Trophoblast cell (in vitro differentiated cells and primary cell): Measurements from ENCODE around the gene CLDN15.

Experiments
- DNase-seq, 2 donors: peaks; one replicate each; pipeline ENCODE4 v3.0.0-alpha.2; 2016
- H2AFZ ChIP-seq: 2 replicates; pipeline ENCODE4 v1.6.1; 2013; ENCODE audit warnings: low read length, moderate library complexity, mild to moderate bottlenecking; ENCODE audit not compliant: insufficient read depth, poor library complexity
- H2AK5ac ChIP-seq: 2 replicates; pipeline ENCODE4 v1.6.1; 2013; ENCODE audit warnings: mild to moderate bottlenecking, low read length
- H2BK120ac ChIP-seq: 2 replicates; pipeline ENCODE4 v1.6.1; 2013; ENCODE audit warnings: low read length, mild to moderate bottlenecking, moderate library complexity; ENCODE audit not compliant: insufficient read depth, poor library complexity
- H2BK12ac ChIP-seq: 2 replicates; pipeline ENCODE4 v1.6.1; 2013; ENCODE audit warnings: mild to moderate bottlenecking, low read length, moderate library complexity
- H2BK5ac ChIP-seq: 2 replicates; pipeline ENCODE4 v1.6.1; 2013; ENCODE audit warnings: low read length, low read depth, moderate library complexity, mild to moderate bottlenecking; ENCODE audit not compliant: poor library complexity
- H3K14ac ChIP-seq: 2 replicates; pipeline ENCODE4 v1.6.1; 2013; ENCODE audit warnings: mild to moderate bottlenecking, low read length
- H3K18ac ChIP-seq: 2 replicates; pipeline ENCODE4 v1.6.1; 2013; ENCODE audit warnings: mild to moderate bottlenecking, low read length
- H3K23ac ChIP-seq: 2 replicates; pipeline ENCODE4 v1.6.1; 2013; ENCODE audit warnings: low read length
- H3K27ac ChIP-seq: 2 replicates; pipeline ENCODE4 v1.5.1; 2013; ENCODE audit warnings: low read depth, mild to moderate bottlenecking, inconsistent platforms, low read length, moderate library complexity
- H3K27me3 ChIP-seq: 2 replicates; pipeline ENCODE4 v1.6.1; 2013; ENCODE audit warnings: inconsistent platforms, mild to moderate bottlenecking, low read length, moderate library complexity; ENCODE audit not compliant: insufficient read depth
- H3K36me3 ChIP-seq, 2 experiments: 1 replicate in 1 of 2; 2 replicates in 1 of 2; pipeline ENCODE4 v1.6.1; 2013; ENCODE audit warnings: low read length in 2 of 2, mild to moderate bottlenecking in 2 of 2, moderate library complexity in 1 of 2; ENCODE audit not compliant: insufficient read depth in 2 of 2, control insufficient read depth in 1 of 2
- H3K4ac ChIP-seq: 2 replicates; pipeline ENCODE4 v1.6.1; 2013; ENCODE audit warnings: low read depth, mild to moderate bottlenecking, low read length, moderate library complexity
- H3K4me1 ChIP-seq, 2 experiments: 1 replicate in 1 of 2; 2 replicates in 1 of 2; pipeline ENCODE4 v1.6.1; 2013; ENCODE audit warnings: low read length in 2 of 2, mild to moderate bottlenecking in 2 of 2, moderate library complexity in 1 of 2; ENCODE audit not compliant: insufficient read depth in 2 of 2, control insufficient read depth in 1 of 2
- H3K4me2 ChIP-seq: 2 replicates; pipeline ENCODE4 v1.6.1; 2013; ENCODE audit warnings: inconsistent platforms, mild to moderate bottlenecking, low read length, moderate library complexity
- H3K4me3 ChIP-seq: 2 replicates; pipeline ENCODE4 v1.5.1; 2013; ENCODE audit warnings: mild to moderate bottlenecking, low read depth, low read length, inconsistent platforms
- H3K79me1 ChIP-seq: one replicate; pipeline ENCODE4 v1.6.1; 2013; ENCODE audit warnings: low read length
- H3K79me2 ChIP-seq: 2 replicates; pipeline ENCODE4 v1.6.1; 2013; ENCODE audit warnings: low read length, mild to moderate bottlenecking; ENCODE audit not compliant: control insufficient read depth, insufficient read depth, poor library complexity
- H3K9ac ChIP-seq: 2 replicates; pipeline ENCODE4 v1.6.1; 2013; ENCODE audit warnings: mild to moderate bottlenecking, low read length
- H3K9me3 ChIP-seq: 2 replicates; pipeline ENCODE4 v1.6.1; 2013; ENCODE audit warnings: low read depth, mild to moderate bottlenecking, control low read depth, inconsistent platforms, low read length; ENCODE audit not compliant: insufficient read depth
- H4K12ac ChIP-seq: 2 replicates; pipeline ENCODE4 v1.6.1; 2013; ENCODE audit warnings: low read depth, mild to moderate bottlenecking, low read length, moderate library complexity
- H4K8ac ChIP-seq: 2 replicates; pipeline ENCODE4 v1.6.1; 2013; ENCODE audit warnings: low read depth, mild to moderate bottlenecking, low read length, moderate library complexity
- H4K91ac ChIP-seq: one replicate; pipeline ENCODE4 v1.6.1; 2013; ENCODE audit warnings: low read depth, mild to moderate bottlenecking, low read length, moderate library complexity
- WGBS: extraction: QIAGEN DNeasy Blood & Tissue Kit; methylation state at CpG from one replicate; pipeline ENCODE4 v1.1.7; 2013; ENCODE audit warnings: missing lambda C conversion rate; ENCODE audit not compliant: insufficient read length, insufficient coverage; ENCODE audit errors: extremely low coverage; 5-methylcytosine and 5-hydroxymethylcytosine counted together

Gene CLDN15

DNA sequence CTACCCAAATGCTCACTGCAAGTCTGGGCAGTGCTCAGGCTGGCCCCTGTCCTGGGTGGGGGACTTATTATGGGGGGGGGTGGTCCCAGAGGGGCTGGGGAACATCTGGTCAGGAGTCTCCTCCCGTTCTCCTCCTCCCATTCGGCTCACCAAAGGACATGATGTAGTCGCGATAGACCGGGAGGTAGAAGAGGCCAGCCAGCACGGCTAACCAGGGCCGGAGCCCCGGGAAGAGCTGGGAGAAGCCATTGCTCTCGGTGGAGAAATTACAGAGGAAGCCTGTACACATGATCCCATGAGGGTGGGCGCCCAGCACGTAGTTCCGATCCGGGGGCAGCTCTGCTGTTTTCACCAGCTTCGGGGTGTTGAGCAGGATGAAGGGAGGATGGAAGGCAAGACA, 39.1 kb downstream of the CLDN15 start:
- no peak overlapping the region for H4K8ac ChIP-seq
- H2BK5ac ChIP-seq = no peak overlapping the region
- no peak overlapping the region for H3K27ac ChIP-seq
- peaks cover 4 to 12% of the 10 kb centered on the region in 2 experiments for H3K4me1 ChIP-seq
- H3K79me2 ChIP-seq = no peaks in the 10 kb centered on the region
- H3K18ac ChIP-seq = no peak overlapping the region
- no peak overlapping the region for H3K4me3 ChIP-seq
- no peak overlapping the region for H3K4me2 ChIP-seq
- H3K23ac ChIP-seq = no peak overlapping the region
- H3K9me3 ChIP-seq = peaks cover 4% of the 10 kb centered on the region
- H2BK12ac ChIP-seq = no peak overlapping the region
- H2AK5ac ChIP-seq = no peak overlapping the region
- no peaks in the 10 kb centered on the region for H3K36me3 ChIP-seq
- no peak overlapping the region for H4K91ac ChIP-seq
- no peak overlapping the region for H4K12ac ChIP-seq
- no peak overlapping the region for H2BK120ac ChIP-seq
- no peak overlapping the region for H2AFZ ChIP-seq
- no peaks in the 10 kb centered on the region for H3K79me1 ChIP-seq
- H3K27me3 ChIP-seq = peaks cover 6% of the 10 kb centered on the region
- H3K9ac ChIP-seq = no peak overlapping the region
- no peak for DNase-seq
- H3K4ac ChIP-seq = no peak overlapping the region
- no CpG with 5 or more reads among the region's 14 CpGs for WGBS
- H3K14ac ChIP-seq = no peak overlapping the region

- Histone ChIP-seq H3K23ac (no peak overlapping the region), H2BK12ac (no peak overlapping the region), H3K27me3 (peaks cover 6% of the 10 kb centered on the region), H4K8ac (no peak overlapping the region), H3K27ac (no peak overlapping the region), H4K91ac (no peak overlapping the region), H3K9ac (no peak overlapping the region), H3K79me1 (no peaks in the 10 kb centered on the region), H4K12ac (no peak overlapping the region), H2AK5ac (no peak overlapping the region), H3K14ac (no peak overlapping the region), H2BK5ac (no peak overlapping the region), H3K4me1 (peaks cover 4 to 12% of the 10 kb centered on the region in 2 experiments), H3K36me3 (no peaks in the 10 kb centered on the region), H3K4me2 (no peak overlapping the region), H2AFZ (no peak overlapping the region), H3K18ac (no peak overlapping the region), H3K79me2 (no peaks in the 10 kb centered on the region), H3K4me3 (no peak overlapping the region), H3K9me3 (peaks cover 3% of the 10 kb centered on the region), H2BK120ac (no peak overlapping the region), H3K4ac (no peak overlapping the region)
- no CpG with 5 or more reads among the region's 21 CpGs for WGBS
- DNase-seq = no peak
These were observed 39.6 kb downstream of the CLDN15 start for GRCh38 chr7:101197991-101198390.

GRCh38 chr7:101195884-101196283, 41.7 kb downstream of the CLDN15 start:
- Histone ChIP-seq H4K8ac (no peak overlapping the region), H3K27ac (no peak overlapping the region), H3K27me3 (no peaks in the 10 kb centered on the region), H4K91ac (no peak overlapping the region), H2BK120ac (no peak overlapping the region), H3K18ac (no peak overlapping the region), H3K14ac (no peak overlapping the region), H4K12ac (no peak overlapping the region), H3K4me3 (no peak overlapping the region), H3K36me3 (no peaks in the 10 kb centered on the region), H3K4ac (no peak overlapping the region), H3K9me3 (peaks cover 2% of the 10 kb centered on the region), H2BK12ac (no peak overlapping the region), H3K79me1 (no peaks in the 10 kb centered on the region), H2BK5ac (no peak overlapping the region), H2AK5ac (no peak overlapping the region), H3K23ac (no peak overlapping the region), H3K4me1 (peaks cover 1 to 4% of the 10 kb centered on the region in 2 experiments), H2AFZ (no peak overlapping the region), H3K9ac (no peak overlapping the region), H3K79me2 (no peaks in the 10 kb centered on the region), H3K4me2 (no peak overlapping the region)
- WGBS = no CpG with 5 or more reads among the region's 17 CpGs
- DNase-seq = no peak

GRCh38 chr7:101189109-101189508, 48.5 kb downstream of the CLDN15 start:
- no peak overlapping the region for H4K12ac ChIP-seq
- H3K9me3 ChIP-seq = no peaks in the 10 kb centered on the region
- H2BK120ac ChIP-seq = no peak overlapping the region
- no peak overlapping the region for H2BK5ac ChIP-seq
- no peak overlapping the region for H3K9ac ChIP-seq
- no peak overlapping the region for H3K23ac ChIP-seq
- no peak for DNase-seq
- no peaks in the 10 kb centered on the region for H3K79me2 ChIP-seq
- H3K4me1 ChIP-seq = no peaks in the 10 kb centered on the region
- no peak overlapping the region for H2AK5ac ChIP-seq
- no peak overlapping the region for H2AFZ ChIP-seq
- H3K4me2 ChIP-seq = no peak overlapping the region
- H3K4me3 ChIP-seq = no peak overlapping the region
- no CpG with 5 or more reads among the region's 8 CpGs for WGBS
- H3K18ac ChIP-seq = no peak overlapping the region
- H3K14ac ChIP-seq = no peak overlapping the region
- H3K27ac ChIP-seq = no peak overlapping the region
- H3K79me1 ChIP-seq = no peaks in the 10 kb centered on the region
- no peak overlapping the region for H2BK12ac ChIP-seq
- H3K36me3 ChIP-seq = no peaks in the 10 kb centered on the region
- H3K4ac ChIP-seq = no peak overlapping the region
- H4K8ac ChIP-seq = no peak overlapping the region
- H4K91ac ChIP-seq = no peak overlapping the region
- H3K27me3 ChIP-seq = no peaks in the 10 kb centered on the region
